ENCODE results near the gene KLHL29.

GRCh38 chr2:23564615-23564960, 179.6 kb downstream of the KLHL29 start:
- TF ChIP-seq CTCF (conservative IDR thresholded peaks at IDR 0.05; ENCODE audit: low read length) (no peak), EZH2phosphoT487 (IDR thresholded peaks at IDR 0.05; ENCODE audit: borderline replicate concordance) (no peak)

All from Loucy (cell line).